GM12878 (cell line): ENCODE results near the gene ABCD3.

ENCODE experiments used
- EP300 ChIP-seq, 2 experiments: fragments of 150-350 bp in 1 of 2; IDR thresholded peaks; 2 replicates each; pipeline ENCODE4 v1.6.1; 2011 to 2012; ENCODE audit warnings: low read depth in 2 of 2, low read length in 2 of 2, borderline replicate concordance in 1 of 2, improper control_type of control experiment in 1 of 2, inconsistent platforms in 1 of 2; ENCODE audit not compliant: control insufficient read depth in 1 of 2
- NR2F1 ChIP-seq: fragments of 450-650 bp; conservative IDR thresholded peaks from 2 replicates; pipeline ENCODE4 v1.6.1; 2017; ENCODE audit warnings: mild to moderate bottlenecking
- TCF7 ChIP-seq: IDR thresholded peaks from 2 replicates; pipeline ENCODE4 v1.6.1; 2014; ENCODE audit warnings: antibody characterized with exemption, borderline replicate concordance
- YY1 ChIP-seq: IDR thresholded peaks from 2 replicates; pipeline ENCODE4 v1.6.1; 2011; ENCODE audit warnings: low read depth, mild to moderate bottlenecking, low read length
- TF ChIP-seq, protein P1 (sequence below), 3 experiments: IDR thresholded peaks in 2 of 3; conservative IDR thresholded peaks in 1 of 3; 2 replicates each; pipeline ENCODE4 v1.5.1; 2011; ENCODE audit warnings: low read depth in 3 of 3, low read length in 3 of 3, mild to moderate bottlenecking in 3 of 3, control low read depth in 2 of 3, moderate library complexity in 2 of 3, inconsistent platforms in 1 of 3, mixed read lengths in 1 of 3; ENCODE audit not compliant: control insufficient read depth in 2 of 3, insufficient read depth in 1 of 3; ENCODE audit errors: extremely low read depth in 1 of 3

DNA sequence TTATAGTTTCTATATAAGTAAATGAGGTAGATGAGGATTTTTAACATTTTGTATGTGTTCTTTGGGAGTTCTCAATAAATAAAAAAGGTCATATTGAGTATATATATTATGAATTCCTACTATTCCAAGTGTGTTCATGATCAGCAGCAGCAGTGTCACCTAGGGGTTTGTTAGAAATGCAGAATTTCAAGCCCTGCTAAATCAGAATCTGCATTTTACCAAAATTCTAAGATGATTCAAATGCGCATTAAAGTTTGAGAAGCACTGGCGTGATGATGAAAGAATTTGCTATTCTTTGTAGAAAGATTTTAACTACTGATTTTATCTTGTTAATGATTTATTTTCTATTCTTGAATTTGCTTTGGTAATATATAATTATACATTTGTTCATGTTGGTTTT, 94.6 kb downstream of the ABCD3 start:
- TF ChIP-seq YY1: no peak
- TF ChIP-seq NR2F1: no peak
- TF ChIP-seq, protein P1, sequence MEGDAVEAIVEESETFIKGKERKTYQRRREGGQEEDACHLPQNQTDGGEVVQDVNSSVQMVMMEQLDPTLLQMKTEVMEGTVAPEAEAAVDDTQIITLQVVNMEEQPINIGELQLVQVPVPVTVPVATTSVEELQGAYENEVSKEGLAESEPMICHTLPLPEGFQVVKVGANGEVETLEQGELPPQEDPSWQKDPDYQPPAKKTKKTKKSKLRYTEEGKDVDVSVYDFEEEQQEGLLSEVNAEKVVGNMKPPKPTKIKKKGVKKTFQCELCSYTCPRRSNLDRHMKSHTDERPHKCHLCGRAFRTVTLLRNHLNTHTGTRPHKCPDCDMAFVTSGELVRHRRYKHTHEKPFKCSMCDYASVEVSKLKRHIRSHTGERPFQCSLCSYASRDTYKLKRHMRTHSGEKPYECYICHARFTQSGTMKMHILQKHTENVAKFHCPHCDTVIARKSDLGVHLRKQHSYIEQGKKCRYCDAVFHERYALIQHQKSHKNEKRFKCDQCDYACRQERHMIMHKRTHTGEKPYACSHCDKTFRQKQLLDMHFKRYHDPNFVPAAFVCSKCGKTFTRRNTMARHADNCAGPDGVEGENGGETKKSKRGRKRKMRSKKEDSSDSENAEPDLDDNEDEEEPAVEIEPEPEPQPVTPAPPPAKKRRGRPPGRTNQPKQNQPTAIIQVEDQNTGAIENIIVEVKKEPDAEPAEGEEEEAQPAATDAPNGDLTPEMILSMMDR (IDR thresholded peaks at IDR 0.05 in 2 of 3, conservative IDR thresholded peaks at IDR 0.05 in 1 of 3; ENCODE audit: control insufficient read depth in 2 of 3, extremely low read depth in 1 of 3, insufficient read depth in 1 of 3, low read depth in 3 of 3, low read length in 3 of 3): no peak
- TF ChIP-seq EP300 (IDR thresholded peaks at IDR 0.05; ENCODE audit: borderline replicate concordance in 1 of 2, control insufficient read depth in 1 of 2, low read depth in 2 of 2, low read length in 2 of 2): no peak
- TF ChIP-seq TCF7: no peak
